Astrocyte of the spinal cord (primary cell): Measurements from ENCODE around the gene SMIM20.
A peak's percentile ranks its signal among the peaks of the same experiment; 100 is the strongest.

ENCODE experiments used
- DNase-seq: peaks from one replicate; pipeline ENCODE4 v3.0.0; 2011; ENCODE audit warnings: low read depth, low spot score
- H3K4me3 ChIP-seq: 2 replicates; pipeline ENCODE4 v1.5.1; 2011; ENCODE audit warnings: low read depth, mild to moderate bottlenecking, low read length, moderate library complexity
- CTCF ChIP-seq: IDR thresholded peaks from 2 replicates; pipeline ENCODE4 v1.5.1; 2012; ENCODE audit warnings: low read depth, mild to moderate bottlenecking, low read length, inconsistent platforms
- in situ Hi-C: cut with HindIII; loops from 2 replicates; pipeline ENCODE4 v1.10.0; 2017; ENCODE audit warnings: low sequenced_read_pairs

The SMIM20 gene

GRCh38 chr4:25925486-25926201 lies 11.6 kb downstream of the SMIM20 start:
- H3K4me3 ChIP-seq, result no peak overlapping the region
- TF ChIP-seq CTCF, result peak; percentile 67
- in situ Hi-C loops, result no loop called here
- peak; percentile 33 for DNase-seq

GRCh38 chr4:25926462-25926861 lies 12.4 kb downstream of the SMIM20 start:
- no peak overlapping the region for H3K4me3 ChIP-seq
- TF ChIP-seq CTCF, result no peak
- DNase-seq, result no peak
- in situ Hi-C loops, result no loop called here

GRCh38 chr4:25927361-25928195 lies 13.6 kb downstream of the SMIM20 start:
- H3K4me3 ChIP-seq, result no peak overlapping the region
- in situ Hi-C loops, result no loop called here
- TF ChIP-seq CTCF, result no peak
- DNase-seq, result no peak

GRCh38 chr4:25928379-25929297 lies 14.6 kb downstream of the SMIM20 start:
- DNase-seq, result peak; percentile 45
- no peak for TF ChIP-seq CTCF
- no peak overlapping the region for H3K4me3 ChIP-seq
- in situ Hi-C loops, result no loop called here

- no peak overlapping the region for H3K4me3 ChIP-seq
- in situ Hi-C loops, result no loop called here
- no peak for DNase-seq
- no peak for TF ChIP-seq CTCF
These were observed 15.3 kb downstream of the SMIM20 start for GRCh38 chr4:25929298-25929686.

- DNase-seq, result no peak
- in situ Hi-C loops, result no loop called here
- H3K4me3 ChIP-seq, result no peak overlapping the region
- TF ChIP-seq CTCF, result no peak
These were observed 16.8 kb downstream of the SMIM20 start for GRCh38 chr4:25930731-25931354.
